CD14-positive monocyte (primary cell): ENCODE data around the gene HMCN2. TPM values are rescaled to one million over a fixed set of nuclear protein-coding genes. Genes with fewer than 3 reads are reported as not detected.

Experiments
- DNase-seq, 3 donors: peaks; one replicate each; pipeline ENCODE4 v3.0.0-alpha.2; 2011 to 2022
- H2AFZ ChIP-seq: 2 replicates; pipeline ENCODE4 v1.6.0; 2012; ENCODE audit warnings: mild to moderate bottlenecking, low read depth, low read length, inconsistent platforms; ENCODE audit not compliant: insufficient read depth, poor library complexity, severe bottlenecking
- H3K27ac ChIP-seq, 2 donors: 1 replicate in 1 of 2; 2 replicates in 1 of 2; pipeline ENCODE4 v1.5.1; 2012 to 2013; ENCODE audit warnings: low read length in 2 of 2, control low read depth in 1 of 2, inconsistent platforms in 1 of 2, low read depth in 1 of 2, mild to moderate bottlenecking in 1 of 2
- H3K27me3 ChIP-seq, 2 donors: one replicate each; pipeline versions ENCODE4 v1.6.0 to v1.6.1; 2011 to 2013; ENCODE audit warnings: low read length in 2 of 2; ENCODE audit not compliant: control insufficient read depth in 2 of 2, insufficient read depth in 2 of 2
- H3K36me3 ChIP-seq, 2 donors: replicated peaks in 1 of 2; 1 replicate in 1 of 2; 2 replicates in 1 of 2; pipeline versions ENCODE4 v1.5.1 to v1.6.1; 2012 to 2013; ENCODE audit warnings: low read length in 2 of 2, control low read depth in 1 of 2, inconsistent platforms in 1 of 2, mild to moderate bottlenecking in 1 of 2; ENCODE audit not compliant: insufficient read depth in 2 of 2, control insufficient read depth in 1 of 2
- H3K4me1 ChIP-seq, 2 donors: 1 replicate in 1 of 2; 2 replicates in 1 of 2; pipeline versions ENCODE4 v1.5.1 to v1.6.1; 2012 to 2013; ENCODE audit warnings: low read length in 2 of 2, control low read depth in 1 of 2, inconsistent platforms in 1 of 2, mild to moderate bottlenecking in 1 of 2, moderate library complexity in 1 of 2; ENCODE audit not compliant: insufficient read depth in 2 of 2, control insufficient read depth in 1 of 2
- H3K4me2 ChIP-seq: replicated peaks from 2 replicates; pipeline ENCODE3; 2012; ENCODE audit warnings: low read length, moderate library complexity, mild to moderate bottlenecking; ENCODE audit not compliant: poor library complexity, severe bottlenecking; ENCODE audit errors: extremely low read depth
- H3K4me3 ChIP-seq, 3 experiments: fragments of 200-600 bp in 1 of 3; sonication (generic) in 1 of 3; replicated peaks in 1 of 3; 1 replicate in 2 of 3; 2 replicates in 1 of 3; pipeline ENCODE4 v1.5.1; 2011 to 2013; ENCODE audit warnings: low read length in 3 of 3, mild to moderate bottlenecking in 3 of 3, control low read depth in 2 of 3, low read depth in 2 of 3, inconsistent platforms in 1 of 3, moderate library complexity in 1 of 3
- H3K79me2 ChIP-seq: 2 replicates; pipeline ENCODE4 v1.6.0; 2012; ENCODE audit warnings: mild to moderate bottlenecking, control low read depth, inconsistent platforms, low read length, moderate library complexity; ENCODE audit not compliant: insufficient read depth
- H3K9ac ChIP-seq: 2 replicates; pipeline ENCODE4 v1.6.0; 2017; ENCODE audit warnings: low read length, mild to moderate bottlenecking; ENCODE audit not compliant: insufficient read depth, poor library complexity, severe bottlenecking
- H3K9me3 ChIP-seq, 2 donors: replicated peaks in 1 of 2; 1 replicate in 1 of 2; 2 replicates in 1 of 2; pipeline versions ENCODE4 v1.5.1 to v1.6.1; 2012 to 2013; ENCODE audit warnings: low read length in 2 of 2, control low read depth in 1 of 2; ENCODE audit not compliant: control insufficient read depth in 1 of 2, insufficient read depth in 1 of 2
- H4K20me1 ChIP-seq: 2 replicates; pipeline ENCODE4 v1.6.0; 2012; ENCODE audit warnings: mild to moderate bottlenecking, low read length, control low read depth, moderate library complexity; ENCODE audit not compliant: insufficient read depth
- H3K27ac Mint-ChIP-seq, 7 donors: one replicate each; pipeline ENCODE4 v1.8.0; 2020; ENCODE audit warnings: mild to moderate bottlenecking in 7 of 7, mixed read lengths in 7 of 7, moderate library complexity in 6 of 7, inconsistent platforms in 2 of 7
- H3K27me3 Mint-ChIP-seq, 3 donors: one replicate each; pipeline ENCODE4 v1.8.0; 2021 to 2022; ENCODE audit warnings: low read depth in 3 of 3, mild to moderate bottlenecking in 3 of 3, mixed read lengths in 3 of 3, moderate library complexity in 3 of 3, inconsistent platforms in 1 of 3
- H3K36me3 Mint-ChIP-seq, 2 donors: one replicate each; pipeline ENCODE4 v1.8.0; 2020; ENCODE audit warnings: mixed read lengths in 2 of 2, inconsistent platforms in 1 of 2, mild to moderate bottlenecking in 1 of 2
- H3K4me1 Mint-ChIP-seq: one replicate; pipeline ENCODE4 v1.8.0; 2020; ENCODE audit warnings: mild to moderate bottlenecking, mixed read lengths
- H3K4me3 Mint-ChIP-seq, 2 donors: one replicate each; pipeline ENCODE4 v1.8.0; 2020; ENCODE audit warnings: mild to moderate bottlenecking in 2 of 2, mixed read lengths in 2 of 2, moderate library complexity in 1 of 2
- H3K9me3 Mint-ChIP-seq, 7 donors: one replicate each; pipeline ENCODE4 v1.8.0; 2020 to 2022; ENCODE audit warnings: mixed read lengths in 7 of 7, mild to moderate bottlenecking in 6 of 7, moderate library complexity in 6 of 7, inconsistent platforms in 2 of 7
- WGBS: methylation state at CpG from one replicate; pipeline ENCODE4 v1.1.5; 2013; ENCODE audit warnings: missing lambda C conversion rate; ENCODE audit not compliant: insufficient coverage; 5-methylcytosine and 5-hydroxymethylcytosine counted together
- intact Hi-C, 2 donors: fragments of 100-400 bp; cut with micrococcal nuclease; formaldehyde crosslinking; loops; one replicate each; pipeline versions ENCODE4 v1.15.0 to v1.15.1; 2023
- polyA plus RNA-seq, 3 donors: library from polyadenylated mRNA; depleted of rRNA in 1 of 3; unstranded in 2 of 3; stranded (reverse) in 1 of 3; fragments of 300-500 nt in 2 of 3; fragments of >200 nt in 1 of 3; fragmentation: Illumina TruSeq in 2 of 3; gene quantifications; 1 replicate in 2 of 3; 2 replicates in 1 of 3; pipeline ENCODE4 v1.2.3, GENCODE V29; 2012 to 2021
- TF ChIP-seq, protein P1 (sequence below): fragments of 200-600 bp; IDR thresholded peaks from one replicate; pipeline ENCODE4 v1.8.0; 2022; ENCODE audit warnings: antibody characterized with exemption, mild to moderate bottlenecking

Gene HMCN2
- polyA plus RNA-seq, 3 donors = not detected

DNA sequence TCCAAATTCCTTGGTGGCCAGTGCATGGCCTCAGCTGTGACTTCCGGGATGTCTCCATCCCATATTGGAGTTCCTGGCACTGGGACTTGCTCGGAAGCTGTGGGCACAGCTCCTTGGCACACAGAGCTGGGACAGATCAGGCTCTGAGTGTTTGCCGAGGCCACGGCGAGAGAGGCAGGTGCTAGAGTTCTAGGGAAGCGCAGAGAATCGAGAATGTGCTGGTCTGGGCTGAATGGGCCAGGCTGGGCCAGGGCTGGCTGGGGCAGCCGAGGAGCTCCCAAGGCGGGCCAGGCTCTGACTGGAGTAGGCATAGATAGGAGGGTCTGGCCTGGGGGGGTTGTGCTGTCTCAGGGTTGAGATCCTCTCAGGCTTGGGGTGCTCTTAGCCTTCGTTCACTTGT, 45.4 kb downstream of the HMCN2 start:
- Histone ChIP-seq H3K27ac (no peak overlapping the region), H3K4me3 (no peak overlapping the region), H4K20me1 (no peaks in the 10 kb centered on the region), H3K27me3 (no peaks in the 10 kb centered on the region), H3K36me3 (no peaks in the 10 kb centered on the region), H3K9ac (no peak overlapping the region), H2AFZ (no peak overlapping the region), H3K9me3 (no peaks in the 10 kb centered on the region), H3K4me2 (no peak overlapping the region), H3K79me2 (no peaks in the 10 kb centered on the region), H3K4me1 (no peaks in the 10 kb centered on the region)
- Mint-ChIP-seq H3K4me1 (no peaks in the 10 kb centered on the region), H3K4me3 (no peak overlapping the region), H3K27ac (no peak overlapping the region), H3K36me3 (no peaks in the 10 kb centered on the region), H3K27me3 (peaks cover 3 to 7% (median 6%) of the 10 kb centered on the region in 3 donors), H3K9me3 (peaks cover 0 to 6% (median 0%) of the 10 kb centered on the region in 7 donors)
- DNase-seq = no peak
- TF ChIP-seq, protein P1, sequence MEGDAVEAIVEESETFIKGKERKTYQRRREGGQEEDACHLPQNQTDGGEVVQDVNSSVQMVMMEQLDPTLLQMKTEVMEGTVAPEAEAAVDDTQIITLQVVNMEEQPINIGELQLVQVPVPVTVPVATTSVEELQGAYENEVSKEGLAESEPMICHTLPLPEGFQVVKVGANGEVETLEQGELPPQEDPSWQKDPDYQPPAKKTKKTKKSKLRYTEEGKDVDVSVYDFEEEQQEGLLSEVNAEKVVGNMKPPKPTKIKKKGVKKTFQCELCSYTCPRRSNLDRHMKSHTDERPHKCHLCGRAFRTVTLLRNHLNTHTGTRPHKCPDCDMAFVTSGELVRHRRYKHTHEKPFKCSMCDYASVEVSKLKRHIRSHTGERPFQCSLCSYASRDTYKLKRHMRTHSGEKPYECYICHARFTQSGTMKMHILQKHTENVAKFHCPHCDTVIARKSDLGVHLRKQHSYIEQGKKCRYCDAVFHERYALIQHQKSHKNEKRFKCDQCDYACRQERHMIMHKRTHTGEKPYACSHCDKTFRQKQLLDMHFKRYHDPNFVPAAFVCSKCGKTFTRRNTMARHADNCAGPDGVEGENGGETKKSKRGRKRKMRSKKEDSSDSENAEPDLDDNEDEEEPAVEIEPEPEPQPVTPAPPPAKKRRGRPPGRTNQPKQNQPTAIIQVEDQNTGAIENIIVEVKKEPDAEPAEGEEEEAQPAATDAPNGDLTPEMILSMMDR = no peak
- intact Hi-C loops = no loop called here
- 80% methylated on average over 10 of the region's 10 CpGs for WGBS

DNA sequence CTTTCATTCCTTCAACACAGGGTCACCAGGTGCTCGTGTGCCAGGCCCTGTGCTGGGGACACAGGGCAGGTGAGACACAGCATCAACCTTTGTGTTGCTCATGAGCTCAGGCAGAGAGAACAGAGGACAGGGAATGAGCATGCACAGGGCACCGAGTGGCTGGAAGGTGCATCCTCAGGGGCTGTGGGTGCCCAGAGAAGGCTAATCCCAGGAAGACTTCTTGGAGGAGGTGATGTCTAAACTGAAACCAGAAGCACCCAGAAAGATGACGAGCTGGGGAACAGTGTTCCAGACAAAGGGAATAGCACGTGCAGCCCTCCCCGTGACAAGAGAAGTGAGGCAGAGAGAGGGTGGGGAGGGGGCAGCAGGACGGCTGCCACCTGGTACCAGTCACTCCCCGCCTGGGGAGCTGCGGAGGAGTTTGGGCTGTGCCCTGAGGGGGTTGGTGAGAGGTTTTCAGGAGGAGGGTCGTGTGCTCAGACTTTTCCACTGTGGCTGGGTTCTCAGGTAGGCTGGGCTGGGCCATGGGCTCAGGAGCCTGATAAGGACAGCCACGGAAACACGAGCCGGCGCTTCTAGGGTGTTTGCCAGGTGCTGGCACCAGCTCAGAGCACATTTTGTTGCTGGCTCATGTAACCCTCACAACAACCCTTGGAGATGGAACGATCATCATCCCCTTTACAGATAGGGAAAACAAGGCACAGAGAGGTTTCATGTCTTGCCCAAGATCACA, 46.0 kb downstream of the HMCN2 start:
- Histone ChIP-seq H3K4me3 (no peak overlapping the region), H3K27ac (no peak overlapping the region), H3K9me3 (no peaks in the 10 kb centered on the region), H2AFZ (no peak overlapping the region), H3K79me2 (no peaks in the 10 kb centered on the region), H3K4me1 (no peaks in the 10 kb centered on the region), H3K4me2 (no peak overlapping the region), H3K9ac (no peak overlapping the region), H4K20me1 (no peaks in the 10 kb centered on the region), H3K36me3 (no peaks in the 10 kb centered on the region), H3K27me3 (no peaks in the 10 kb centered on the region)
- TF ChIP-seq, protein P1 = no peak
- WGBS = 90% methylated on average over 12 of the region's 14 CpGs
- no peak overlapping the region for H3K27ac Mint-ChIP-seq
- H3K9me3 Mint-ChIP-seq = peaks cover 0 to 6% (median 0%) of the 10 kb centered on the region in 7 donors
- no peak for DNase-seq
- no peaks in the 10 kb centered on the region for H3K4me1 Mint-ChIP-seq
- intact Hi-C loops = no loop called here
- no peaks in the 10 kb centered on the region for H3K36me3 Mint-ChIP-seq
- no peak overlapping the region for H3K4me3 Mint-ChIP-seq
- H3K27me3 Mint-ChIP-seq = peaks cover 3 to 8% (median 7%) of the 10 kb centered on the region in 3 donors
